LNCaP clone FGC (cell line): ENCODE data around the gene CROCC.
"Not testable (repeated sequence)": the region's sequence is repeated elsewhere in the genome, so short reads cannot be mapped to it uniquely, and the experiment has no call there.

Experiments used
- DNase-seq: peaks from one replicate; pipeline ENCODE4 v3.0.0-alpha.2; 2011; ENCODE audit warnings: low read depth
- H3K4me3 ChIP-seq: 2 replicates; pipeline ENCODE4 v1.5.1; 2011; ENCODE audit warnings: mild to moderate bottlenecking, low read depth, low read length, control low read depth
- CTCF ChIP-seq: IDR thresholded peaks from 2 replicates; pipeline ENCODE4 v1.5.1; 2012; ENCODE audit warnings: mild to moderate bottlenecking; ENCODE audit not compliant: control insufficient read depth, insufficient read depth; ENCODE audit errors: extremely low read depth

CROCC gene

GRCh38 chr1:16924216-16924918, 2.6 kb downstream of the CROCC start:
- no peak overlapping the region for H3K4me3 ChIP-seq
- no peak for DNase-seq
- no peak for TF ChIP-seq CTCF

- no peak for DNase-seq
- TF ChIP-seq CTCF: no peak
- no peak overlapping the region for H3K4me3 ChIP-seq
These were observed 3.3 kb downstream of the CROCC start for GRCh38 chr1:16924919-16925477.

GRCh38 chr1:16925635-16926490, 4.1 kb downstream of the CROCC start:
- DNase-seq: no peak
- no peak overlapping the region for H3K4me3 ChIP-seq
- TF ChIP-seq CTCF: no peak

- no peak for DNase-seq
- no peak for TF ChIP-seq CTCF
- no peak overlapping the region for H3K4me3 ChIP-seq
These were observed 4.9 kb downstream of the CROCC start for GRCh38 chr1:16926491-16927073.

GRCh38 chr1:16927256-16927655, 5.5 kb downstream of the CROCC start:
- DNase-seq: no peak
- H3K4me3 ChIP-seq: no peak overlapping the region
- TF ChIP-seq CTCF: no peak

GRCh38 chr1:16927711-16928485, 6.2 kb downstream of the CROCC start:
- no peak overlapping the region for H3K4me3 ChIP-seq
- TF ChIP-seq CTCF: no peak
- DNase-seq: no peak

GRCh38 chr1:16929146-16930041, 7.7 kb downstream of the CROCC start:
- not testable (repeated sequence) for H3K4me3 ChIP-seq, DNase-seq

- H3K4me3 ChIP-seq, DNase-seq: not testable (repeated sequence)
These were observed 9.6 kb downstream of the CROCC start for GRCh38 chr1:16931206-16931934.
